ENCODE data around the gene PTCD1.

The PTCD1 gene

DNA sequence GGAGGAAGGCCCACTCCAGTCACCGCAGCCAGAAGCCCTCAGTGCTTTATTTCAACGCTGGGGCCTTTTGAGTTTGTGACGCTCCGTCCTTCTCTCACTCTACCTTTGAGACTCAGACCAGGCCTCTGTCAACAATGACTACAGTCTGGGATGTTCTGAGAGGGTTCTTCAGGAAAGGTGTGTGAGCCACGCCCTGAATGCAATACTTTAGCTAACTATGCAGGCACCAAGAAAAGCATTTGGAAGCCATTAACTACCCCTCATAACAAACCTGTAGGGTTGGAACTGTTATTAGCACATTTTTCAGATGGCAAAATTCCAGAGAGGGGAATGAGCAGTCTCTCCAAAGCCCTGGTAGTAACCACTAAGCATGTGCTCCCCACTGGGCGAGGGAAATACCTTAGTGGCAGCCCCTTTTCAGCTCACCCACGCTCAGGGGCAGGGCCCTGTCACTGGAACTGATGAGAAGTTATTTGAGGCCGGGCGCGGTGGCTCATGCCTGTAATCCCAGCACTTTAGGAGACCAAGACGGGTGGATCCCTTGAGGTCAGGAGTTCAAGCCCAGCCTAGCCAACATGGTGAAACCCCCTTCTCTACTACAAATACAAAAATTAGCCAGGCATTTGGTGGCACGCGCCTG is 69.7 kb downstream of the PTCD1 start:
- DNase-seq, result no peak

All from fibroblast of skin of back (primary cell).